Measurements from ENCODE around the gene ALDH4A1. TPM values are rescaled to one million over a fixed set of nuclear protein-coding genes. Genes with fewer than 3 reads are reported as not detected.

Gene ALDH4A1
- total and polyA plus RNA-seq, 4 donors, result 162 to 424 (median 244) TPM

GRCh38 chr1:18942340-18942739 lies 40.0 kb upstream of the ALDH4A1 start:
- Histone ChIP-seq H3K27me3 (ENCODE audit: control insufficient read depth in 4 of 4, insufficient read depth in 4 of 4, low read length in 3 of 4) (no peaks in the 10 kb centered on the region), H3K4me3 (ENCODE audit: low read depth in 1 of 3, low read length in 3 of 3) (no peak overlapping the region), H3K27ac (ENCODE audit: low read depth in 1 of 2, low read length in 2 of 2) (peak overlapping the region in 1 of 2 donors; percentile 4), H3K36me3 (ENCODE audit: control insufficient read depth in 4 of 4, insufficient read depth in 3 of 4, low read depth in 1 of 4, low read length in 3 of 4) (no peaks in the 10 kb centered on the region), H3K9ac (ENCODE audit: low read depth in 1 of 2, low read length in 2 of 2) (no peak overlapping the region), H3K9me3 (ENCODE audit: control insufficient read depth in 4 of 4, low read length in 3 of 4) (no peaks in the 10 kb centered on the region), H3K4me1 (ENCODE audit: control insufficient read depth in 4 of 4, insufficient read depth in 4 of 4, low read length in 3 of 4) (peaks cover 3 to 24% (median 9%) of the 10 kb centered on the region in 4 donors)
- 90% methylated on average over 4 of the region's 4 CpGs for WGBS
- TF ChIP-seq GABPA (IDR thresholded peaks at IDR 0.05 in 1 of 2, conservative IDR thresholded peaks at IDR 0.05 in 1 of 2), result no peak
- TF ChIP-seq EGR1 (IDR thresholded peaks at IDR 0.05; ENCODE audit: low read depth in 2 of 2), result no peak
- no peak for TF ChIP-seq TAF1 (conservative IDR thresholded peaks at IDR 0.05)
- TF ChIP-seq FOXA2 (IDR thresholded peaks at IDR 0.05), result no peak
- no peak for TF ChIP-seq YY1 (IDR thresholded peaks at IDR 0.05)
- TF ChIP-seq RXRA (IDR thresholded peaks at IDR 0.05), result no peak
- TF ChIP-seq CTCF (IDR thresholded peaks at IDR 0.05; ENCODE audit: low read depth, low read length, missing input control), result no peak
- TF ChIP-seq SP1 (IDR thresholded peaks at IDR 0.05), result no peak
- no peak for DNase-seq (ENCODE audit: low spot score)

- Histone ChIP-seq H3K4me1 (ENCODE audit: control insufficient read depth in 4 of 4, insufficient read depth in 4 of 4, low read length in 3 of 4) (peaks cover 5 to 24% (median 11%) of the 10 kb centered on the region in 4 donors), H3K4me3 (ENCODE audit: low read depth in 1 of 3, low read length in 3 of 3) (no peak overlapping the region), H3K27me3 (ENCODE audit: control insufficient read depth in 4 of 4, insufficient read depth in 4 of 4, low read length in 3 of 4) (no peaks in the 10 kb centered on the region), H3K9ac (ENCODE audit: low read depth in 1 of 2, low read length in 2 of 2) (no peak overlapping the region), H3K27ac (ENCODE audit: low read depth in 1 of 2, low read length in 2 of 2) (no peak overlapping the region), H3K9me3 (ENCODE audit: control insufficient read depth in 4 of 4, low read length in 3 of 4) (no peaks in the 10 kb centered on the region), H3K36me3 (ENCODE audit: control insufficient read depth in 4 of 4, insufficient read depth in 3 of 4, low read depth in 1 of 4, low read length in 3 of 4) (no peaks in the 10 kb centered on the region)
- DNase-seq (ENCODE audit: low spot score), result no peak
- 82% methylated on average over 18 of the region's 18 CpGs for WGBS
- peak; percentile 39 for TF ChIP-seq NR2F2 (IDR thresholded peaks at IDR 0.05)
- no peak for TF ChIP-seq JUND (IDR thresholded peaks at IDR 0.05)
These were observed 39.1 kb upstream of the ALDH4A1 start for GRCh38 chr1:18941221-18942141.

- Histone ChIP-seq H3K27ac (ENCODE audit: low read depth in 1 of 2, low read length in 2 of 2) (no peak overlapping the region), H3K4me3 (ENCODE audit: low read depth in 1 of 3, low read length in 3 of 3) (no peak overlapping the region), H3K9me3 (ENCODE audit: control insufficient read depth in 4 of 4, low read length in 3 of 4) (no peaks in the 10 kb centered on the region), H3K4me1 (ENCODE audit: control insufficient read depth in 4 of 4, insufficient read depth in 4 of 4, low read length in 3 of 4) (peaks cover 5 to 19% (median 9%) of the 10 kb centered on the region in 4 donors), H3K36me3 (ENCODE audit: control insufficient read depth in 4 of 4, insufficient read depth in 3 of 4, low read depth in 1 of 4, low read length in 3 of 4) (no peaks in the 10 kb centered on the region), H3K9ac (ENCODE audit: low read depth in 1 of 2, low read length in 2 of 2) (no peak overlapping the region), H3K27me3 (ENCODE audit: control insufficient read depth in 4 of 4, insufficient read depth in 4 of 4, low read length in 3 of 4) (no peaks in the 10 kb centered on the region)
- no peak for DNase-seq (ENCODE audit: low spot score)
- TF ChIP-seq RXRA (IDR thresholded peaks at IDR 0.05) (no peak), ATF3 (IDR thresholded peaks at IDR 0.05) (no peak), TAF1 (conservative IDR thresholded peaks at IDR 0.05) (no peak)
- WGBS, result 94% methylated on average over 13 of the region's 13 CpGs
These were observed 38.1 kb upstream of the ALDH4A1 start for GRCh38 chr1:18940303-18941020.

Measured in liver (tissue), 9 donors.